ENCODE measurements around the gene CUBN.

CUBN gene

DNA sequence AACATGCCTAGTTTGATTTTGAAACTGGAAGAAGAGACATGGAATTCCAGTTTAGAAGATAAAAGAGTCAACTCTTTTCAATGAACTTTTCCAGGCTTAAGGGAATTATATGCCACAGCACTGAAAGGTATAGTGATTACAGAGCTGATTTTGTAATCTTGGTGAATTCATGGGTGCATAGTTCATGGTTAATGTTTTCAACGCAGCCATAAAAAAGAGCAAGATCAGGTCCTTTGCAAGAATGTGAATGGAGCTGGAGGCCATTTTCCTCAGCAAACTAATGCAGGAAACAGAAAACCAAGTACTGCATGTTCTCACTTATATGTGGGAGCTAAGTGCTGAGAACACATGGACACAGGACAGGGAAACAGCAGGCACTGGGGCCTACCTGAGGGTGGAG lies 94.2 kb downstream of the CUBN start:
- Histone ChIP-seq H3K36me3 (ENCODE audit: insufficient read depth) (no peaks in the 10 kb centered on the region), H3K9ac (no peak overlapping the region), H3K79me2 (ENCODE audit: insufficient read depth, low read depth) (no peaks in the 10 kb centered on the region), H3K27me3 (ENCODE audit: insufficient read depth, low read depth) (no peaks in the 10 kb centered on the region), H3K4me1 (ENCODE audit: low read depth, poor library complexity, severe bottlenecking) (no peaks in the 10 kb centered on the region), H3K4me3 (IDR thresholded peaks at IDR 0.05; ENCODE audit: insufficient read depth, low read depth, low read length) (no peak overlapping the region), H3K27ac (no peak overlapping the region), H2AFZ (ENCODE audit: low read depth) (no peak overlapping the region), H3K4me2 (no peak overlapping the region), H4K20me1 (ENCODE audit: insufficient read depth) (no peaks in the 10 kb centered on the region)
- TF ChIP-seq CTCF (conservative IDR thresholded peaks at IDR 0.05; ENCODE audit: low read depth, low read length), result no peak

DNA sequence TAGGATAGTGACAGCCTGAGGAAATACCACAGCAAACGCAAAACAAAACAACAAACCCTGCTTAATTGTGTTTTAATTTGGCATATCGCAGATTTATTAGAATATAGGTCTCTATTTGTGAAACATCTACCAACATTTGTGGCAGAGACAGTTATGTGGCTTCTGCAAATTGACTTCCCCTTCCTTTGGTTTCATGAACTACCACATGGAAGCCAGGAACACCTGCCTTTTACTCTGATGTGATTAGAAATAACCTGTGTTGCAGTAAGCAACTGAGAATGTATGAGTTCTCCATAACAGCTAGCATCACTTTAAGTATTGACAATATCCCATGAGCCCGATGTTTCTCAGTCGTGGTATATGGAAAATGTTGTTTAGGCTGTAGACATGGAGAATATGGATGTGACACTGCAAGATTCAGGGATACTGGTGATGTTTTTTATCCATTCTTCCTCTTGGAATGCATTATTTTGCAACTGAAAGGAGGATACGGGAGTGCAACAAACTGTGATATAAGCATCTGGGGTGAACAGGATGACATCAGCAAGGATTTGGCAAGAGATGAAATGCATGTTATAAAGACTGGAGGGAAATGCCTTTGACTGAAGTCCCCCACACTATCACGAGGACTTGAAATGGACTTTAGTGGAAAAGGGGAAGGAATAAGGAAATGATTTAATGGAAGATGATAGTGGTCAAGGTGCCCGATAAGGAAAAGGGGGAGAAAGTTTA lies 95.9 kb downstream of the CUBN start:
- Histone ChIP-seq H3K36me3 (ENCODE audit: insufficient read depth) (no peaks in the 10 kb centered on the region), H3K4me1 (ENCODE audit: low read depth, poor library complexity, severe bottlenecking) (no peaks in the 10 kb centered on the region), H3K9ac (no peak overlapping the region), H3K4me2 (no peak overlapping the region), H3K4me3 (IDR thresholded peaks at IDR 0.05; ENCODE audit: insufficient read depth, low read depth, low read length) (no peak overlapping the region), H3K27ac (no peak overlapping the region), H4K20me1 (ENCODE audit: insufficient read depth) (no peaks in the 10 kb centered on the region), H3K79me2 (ENCODE audit: insufficient read depth, low read depth) (no peaks in the 10 kb centered on the region), H3K27me3 (ENCODE audit: insufficient read depth, low read depth) (no peaks in the 10 kb centered on the region), H2AFZ (ENCODE audit: low read depth) (no peak overlapping the region)
- no peak for TF ChIP-seq CTCF (conservative IDR thresholded peaks at IDR 0.05; ENCODE audit: low read depth, low read length)

- H3K27ac ChIP-seq, result no peak overlapping the region
- no peak overlapping the region for H3K4me2 ChIP-seq
- no peaks in the 10 kb centered on the region for H3K4me1 ChIP-seq (ENCODE audit: low read depth, poor library complexity, severe bottlenecking)
- H3K9ac ChIP-seq, result no peak overlapping the region
- H3K27me3 ChIP-seq (ENCODE audit: insufficient read depth, low read depth), result no peaks in the 10 kb centered on the region
- H3K4me3 ChIP-seq (IDR thresholded peaks at IDR 0.05; ENCODE audit: insufficient read depth, low read depth, low read length), result no peak overlapping the region
- no peaks in the 10 kb centered on the region for H3K79me2 ChIP-seq (ENCODE audit: insufficient read depth, low read depth)
- no peak for TF ChIP-seq CTCF (conservative IDR thresholded peaks at IDR 0.05; ENCODE audit: low read depth, low read length)
- H4K20me1 ChIP-seq (ENCODE audit: insufficient read depth), result no peaks in the 10 kb centered on the region
- no peak overlapping the region for H2AFZ ChIP-seq (ENCODE audit: low read depth)
- H3K36me3 ChIP-seq (ENCODE audit: insufficient read depth), result no peaks in the 10 kb centered on the region
These were observed 97.7 kb downstream of the CUBN start for GRCh38 chr10:17031637-17032635.

GRCh38 chr10:17029581-17030271 lies 99.9 kb downstream of the CUBN start:
- no peak overlapping the region for H3K9ac ChIP-seq
- no peaks in the 10 kb centered on the region for H3K27me3 ChIP-seq (ENCODE audit: insufficient read depth, low read depth)
- no peak overlapping the region for H3K4me3 ChIP-seq (IDR thresholded peaks at IDR 0.05; ENCODE audit: insufficient read depth, low read depth, low read length)

More at GRCh38 chr10:17029581-17030271, 99.9 kb downstream of the CUBN start:
- Histone ChIP-seq H2AFZ (ENCODE audit: low read depth) (no peak overlapping the region), H3K79me2 (ENCODE audit: insufficient read depth, low read depth) (no peaks in the 10 kb centered on the region), H3K27ac (no peak overlapping the region), H3K4me1 (ENCODE audit: low read depth, poor library complexity, severe bottlenecking) (peaks cover 7% of the 10 kb centered on the region), H3K4me2 (no peak overlapping the region), H4K20me1 (ENCODE audit: insufficient read depth) (no peaks in the 10 kb centered on the region), H3K36me3 (ENCODE audit: insufficient read depth) (no peaks in the 10 kb centered on the region)
- TF ChIP-seq CTCF (conservative IDR thresholded peaks at IDR 0.05; ENCODE audit: low read depth, low read length), result no peak
